ENCODE data around the gene ZNF211. TPM values are rescaled to one million over a fixed set of nuclear protein-coding genes. Genes with fewer than 3 reads are reported as not detected.

Gene ZNF211
- total and polyA plus RNA-seq, 2 donors (not counting 3 experiments of a cell fraction or from before 2014, with no cell fraction given): 4.7 to 9.4 TPM

DNA sequence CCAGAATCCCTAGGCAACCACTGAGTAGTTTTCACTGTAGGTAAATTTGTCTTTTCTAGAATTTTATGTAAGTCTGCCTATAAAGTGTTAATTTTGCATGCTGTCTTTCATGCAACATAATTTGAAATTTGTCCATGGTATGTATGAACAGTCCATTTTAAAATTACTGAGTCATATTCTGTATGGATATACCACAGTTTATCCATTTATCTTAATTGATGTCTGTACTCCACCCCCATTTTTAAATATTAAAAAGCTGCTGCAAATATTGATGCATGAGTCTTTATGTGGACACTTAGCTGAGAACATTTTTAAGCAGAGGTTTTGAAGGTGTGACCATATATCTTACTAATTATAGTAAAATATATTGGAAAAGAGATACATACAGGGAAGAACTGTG lies 9.9 kb upstream of the ZNF211 start:
- dilution Hi-C loops (cut with MboI; ENCODE audit: extremely low pct_ligation_motif_present, low sequenced_read_pairs): no loop called here
- peaks cover 2% of the 10 kb centered on the region for H3K79me2 ChIP-seq (ENCODE audit: control insufficient read depth, insufficient read depth, low read length)

More for the DNA sequence above, 9.9 kb upstream of the ZNF211 start:
- POLR2A ChIA-PET: no interaction called here
- H3K9me3 ChIP-seq (replicated peaks; ENCODE audit: control insufficient read depth, insufficient read depth, low read length): peaks cover 26% of the 10 kb centered on the region
- H4K20me1 ChIP-seq (replicated peaks; ENCODE audit: control insufficient read depth, extremely low read depth, insufficient read depth, low read length): no peaks in the 10 kb centered on the region
- intact Hi-C loops (cut with micrococcal nuclease): no loop called here
- CTCF ChIA-PET: no interaction called here
- FAIRE-seq (no peak), DNase-seq (ENCODE audit: low read depth, low spot score) (no peak)
- H3K4me3 ChIP-seq (replicated peaks in 1 of 3; ENCODE audit: insufficient read depth in 1 of 3, low read depth in 1 of 3, low read length in 3 of 3): no peak overlapping the region
- no TSS peak for BruUV-seq (replicated peaks)
- H3K9me1 ChIP-seq (replicated peaks; ENCODE audit: control insufficient read depth, extremely low read depth, insufficient read depth, low read length): no peaks in the 10 kb centered on the region
- H3K27me3 ChIP-seq (ENCODE audit: control insufficient read depth in 2 of 2, insufficient read depth in 2 of 2, low read length in 2 of 2): no peaks in the 10 kb centered on the region
- TF ChIP-seq CTCF (IDR thresholded peaks at IDR 0.05; ENCODE audit: extremely low read depth in 1 of 2, insufficient read depth in 1 of 2, low read depth in 1 of 2, low read length in 2 of 2) (no peak), JUN (IDR thresholded peaks at IDR 0.05; ENCODE audit: borderline replicate concordance, insufficient read depth, insufficient read length, low read depth) (no peak), GATA2 (IDR thresholded peaks at IDR 0.05; ENCODE audit: insufficient read depth, insufficient read length, low read depth, low read length) (no peak), MYC (IDR thresholded peaks at IDR 0.05; ENCODE audit: low read depth, low read length) (no peak), EZH2 (IDR thresholded peaks at IDR 0.05; ENCODE audit: borderline replicate concordance, low read depth, low read length, severe bottlenecking) (no peak), POLR2AphosphoS5 (IDR thresholded peaks at IDR 0.05; ENCODE audit: insufficient read depth, low read depth, low read length) (no peak), POLR2A (IDR thresholded peaks at IDR 0.05; ENCODE audit: low read depth, low read length) (no peak), MAX (IDR thresholded peaks at IDR 0.05; ENCODE audit: insufficient read depth, insufficient read length) (no peak), FOS (IDR thresholded peaks at IDR 0.05; ENCODE audit: borderline replicate concordance, insufficient read depth, low read length) (no peak)
- H3K4me2 ChIP-seq (ENCODE audit: insufficient read depth, low read length): no peak overlapping the region
- no peak overlapping the region for H2AFZ ChIP-seq (ENCODE audit: low read depth, low read length)
- no peak overlapping the region for H3K9ac ChIP-seq (replicated peaks; ENCODE audit: extremely low read depth, insufficient read depth, low read length)
- H3K36me3 ChIP-seq (ENCODE audit: control insufficient read depth in 2 of 2, extremely low read depth in 1 of 2, insufficient read depth in 2 of 2, low read length in 2 of 2): peaks cover 9 to 38% of the 10 kb centered on the region in 2 experiments
- H3K4me1 ChIP-seq (ENCODE audit: control insufficient read depth, extremely low read depth, insufficient read depth, low read length): no peaks in the 10 kb centered on the region
- H3K27ac ChIP-seq (ENCODE audit: insufficient read depth, low read depth, low read length): no peak overlapping the region

Measured in endothelial cell of umbilical vein (primary cell).